ENCODE measurements around the gene GRXCR1. TPM values are rescaled to one million over a fixed set of nuclear protein-coding genes. Genes with fewer than 3 reads are reported as not detected.

GRXCR1 gene
- total RNA-seq, 1 donor from 2014 or later, result not detected

DNA sequence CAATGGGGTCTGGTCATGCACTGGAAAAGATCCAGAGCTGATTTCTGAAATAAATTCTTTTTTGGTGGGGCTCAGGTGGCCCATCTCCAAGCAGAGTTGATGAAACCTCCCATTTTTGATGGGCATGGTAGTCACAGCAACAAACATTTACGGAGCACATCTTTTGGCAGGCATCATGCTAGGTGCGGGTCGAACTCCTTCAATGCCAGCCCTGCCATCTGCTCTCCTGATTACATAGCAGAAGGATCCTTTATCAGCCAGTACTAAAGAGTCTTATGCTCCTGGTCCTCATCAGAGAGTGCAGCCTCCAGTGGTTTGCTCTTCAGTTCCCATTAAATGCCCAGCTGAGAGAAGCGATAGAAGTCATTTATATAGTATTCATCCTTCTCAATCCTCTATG, 121.7 kb downstream of the GRXCR1 start:
- Histone ChIP-seq H3K27me3 (ENCODE audit: control insufficient read depth, insufficient read depth, low read length) (no peaks in the 10 kb centered on the region), H3K4me3 (ENCODE audit: low read depth, low read length) (no peak overlapping the region), H3K36me3 (ENCODE audit: control insufficient read depth, insufficient read depth, low read length) (no peaks in the 10 kb centered on the region)
- no peak for DNase-seq (ENCODE audit: low read depth)
- TF ChIP-seq, protein P1, sequence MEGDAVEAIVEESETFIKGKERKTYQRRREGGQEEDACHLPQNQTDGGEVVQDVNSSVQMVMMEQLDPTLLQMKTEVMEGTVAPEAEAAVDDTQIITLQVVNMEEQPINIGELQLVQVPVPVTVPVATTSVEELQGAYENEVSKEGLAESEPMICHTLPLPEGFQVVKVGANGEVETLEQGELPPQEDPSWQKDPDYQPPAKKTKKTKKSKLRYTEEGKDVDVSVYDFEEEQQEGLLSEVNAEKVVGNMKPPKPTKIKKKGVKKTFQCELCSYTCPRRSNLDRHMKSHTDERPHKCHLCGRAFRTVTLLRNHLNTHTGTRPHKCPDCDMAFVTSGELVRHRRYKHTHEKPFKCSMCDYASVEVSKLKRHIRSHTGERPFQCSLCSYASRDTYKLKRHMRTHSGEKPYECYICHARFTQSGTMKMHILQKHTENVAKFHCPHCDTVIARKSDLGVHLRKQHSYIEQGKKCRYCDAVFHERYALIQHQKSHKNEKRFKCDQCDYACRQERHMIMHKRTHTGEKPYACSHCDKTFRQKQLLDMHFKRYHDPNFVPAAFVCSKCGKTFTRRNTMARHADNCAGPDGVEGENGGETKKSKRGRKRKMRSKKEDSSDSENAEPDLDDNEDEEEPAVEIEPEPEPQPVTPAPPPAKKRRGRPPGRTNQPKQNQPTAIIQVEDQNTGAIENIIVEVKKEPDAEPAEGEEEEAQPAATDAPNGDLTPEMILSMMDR (IDR thresholded peaks at IDR 0.05; ENCODE audit: insufficient read depth, low read length, poor library complexity, severe bottlenecking), result no peak

DNA sequence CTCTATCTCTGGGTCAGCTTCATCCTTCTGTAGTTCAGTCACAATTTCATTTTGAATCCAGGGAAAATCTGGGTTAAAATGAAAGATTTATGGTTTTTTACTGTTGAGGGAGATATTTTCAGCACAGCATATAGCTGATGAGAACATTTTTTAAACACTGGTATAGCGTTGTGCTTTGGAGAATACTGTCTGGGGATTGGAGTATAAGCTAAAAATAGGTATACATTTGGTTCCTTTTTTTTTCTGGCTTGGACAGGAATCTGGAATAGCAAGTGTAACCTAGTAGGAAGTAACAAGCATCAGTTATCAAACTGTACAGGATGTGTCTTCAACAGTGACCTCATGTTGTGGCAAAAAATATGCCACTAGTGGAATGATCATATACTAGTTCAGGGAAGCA, 149.1 kb downstream of the GRXCR1 start:
- H3K27me3 ChIP-seq (ENCODE audit: control insufficient read depth, insufficient read depth, low read length), result no peaks in the 10 kb centered on the region
- H3K4me3 ChIP-seq (ENCODE audit: low read depth, low read length), result no peak overlapping the region
- TF ChIP-seq, protein P1 (IDR thresholded peaks at IDR 0.05; ENCODE audit: insufficient read depth, low read length, poor library complexity, severe bottlenecking), result no peak
- DNase-seq (ENCODE audit: low read depth), result no peak
- H3K36me3 ChIP-seq (ENCODE audit: control insufficient read depth, insufficient read depth, low read length), result no peaks in the 10 kb centered on the region

DNA sequence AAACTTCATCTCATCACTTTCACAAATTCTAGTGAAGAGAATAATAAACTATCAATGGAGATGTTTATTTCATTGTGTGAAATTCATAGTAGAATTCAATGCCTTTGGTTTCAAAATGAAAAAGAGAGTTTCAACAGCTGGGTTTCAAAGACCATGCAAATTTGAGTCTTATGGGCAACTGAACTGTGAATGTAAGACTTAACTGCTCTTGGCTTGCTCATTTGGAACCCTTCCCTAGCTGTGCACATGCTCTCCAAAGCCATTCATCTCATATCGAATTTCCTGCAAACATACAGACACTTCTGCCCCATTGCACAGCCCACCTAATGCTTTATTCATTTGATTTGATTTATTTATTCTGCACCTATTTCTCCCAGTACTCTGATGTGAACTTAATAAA, 154.5 kb downstream of the GRXCR1 start:
- H3K4me3 ChIP-seq (ENCODE audit: low read depth, low read length), result no peak overlapping the region
- no peak for DNase-seq (ENCODE audit: low read depth)
- TF ChIP-seq, protein P1 (IDR thresholded peaks at IDR 0.05; ENCODE audit: insufficient read depth, low read length, poor library complexity, severe bottlenecking), result no peak
- H3K36me3 ChIP-seq (ENCODE audit: control insufficient read depth, insufficient read depth, low read length), result no peaks in the 10 kb centered on the region
- H3K27me3 ChIP-seq (ENCODE audit: control insufficient read depth, insufficient read depth, low read length), result no peaks in the 10 kb centered on the region

DNA sequence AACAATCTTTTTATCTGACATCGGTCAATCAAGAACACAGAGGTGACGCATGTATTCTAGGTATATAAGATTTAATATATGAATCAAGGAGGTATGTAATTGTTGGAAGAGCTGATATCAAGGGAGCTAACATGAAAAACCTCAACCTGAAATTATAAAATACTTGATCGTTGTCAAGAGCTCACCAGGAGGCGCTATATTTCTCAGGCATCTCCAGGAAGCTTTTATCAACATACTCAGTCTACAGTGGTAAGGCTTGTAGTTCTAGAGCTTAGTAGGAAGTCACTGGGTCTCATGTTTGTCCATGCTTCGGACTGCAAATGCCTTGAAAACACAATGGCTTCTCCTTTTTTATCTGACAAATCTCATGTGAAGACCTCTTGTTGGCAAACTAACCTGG, 156.1 kb downstream of the GRXCR1 start:
- no peak overlapping the region for H3K4me3 ChIP-seq (ENCODE audit: low read depth, low read length)
- H3K36me3 ChIP-seq (ENCODE audit: control insufficient read depth, insufficient read depth, low read length), result no peaks in the 10 kb centered on the region
- DNase-seq (ENCODE audit: low read depth), result no peak
- H3K27me3 ChIP-seq (ENCODE audit: control insufficient read depth, insufficient read depth, low read length), result no peaks in the 10 kb centered on the region
- TF ChIP-seq, protein P1 (IDR thresholded peaks at IDR 0.05; ENCODE audit: insufficient read depth, low read length, poor library complexity, severe bottlenecking), result no peak

DNA sequence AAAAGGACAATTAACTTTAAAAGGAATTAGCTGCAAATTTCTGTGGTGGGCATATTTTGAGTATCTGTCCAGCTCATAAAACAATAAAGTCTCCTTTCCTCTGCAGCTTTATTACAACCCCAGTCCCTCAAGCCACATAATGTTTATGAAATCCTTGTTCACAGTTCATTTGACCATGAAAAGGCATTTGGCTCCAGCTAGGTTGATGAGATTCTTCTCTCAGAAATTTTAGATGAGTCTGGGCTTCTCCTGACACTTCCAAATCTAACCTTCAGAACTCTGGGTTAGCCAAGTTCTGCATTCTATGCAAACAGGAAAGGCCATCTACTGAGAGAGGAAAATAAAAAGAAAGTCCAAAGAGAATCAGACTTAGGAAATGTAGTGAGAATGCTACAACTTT, 156.8 kb downstream of the GRXCR1 start:
- Histone ChIP-seq H3K4me3 (ENCODE audit: low read depth, low read length) (no peak overlapping the region), H3K27me3 (ENCODE audit: control insufficient read depth, insufficient read depth, low read length) (no peaks in the 10 kb centered on the region), H3K36me3 (ENCODE audit: control insufficient read depth, insufficient read depth, low read length) (no peaks in the 10 kb centered on the region)
- DNase-seq (ENCODE audit: low read depth), result no peak
- TF ChIP-seq, protein P1 (IDR thresholded peaks at IDR 0.05; ENCODE audit: insufficient read depth, low read length, poor library complexity, severe bottlenecking), result no peak

GRCh38 chr4:43066415-43066814, 173.9 kb downstream of the GRXCR1 start:
- TF ChIP-seq, protein P1 (IDR thresholded peaks at IDR 0.05; ENCODE audit: insufficient read depth, low read length, poor library complexity, severe bottlenecking), result no peak
- DNase-seq (ENCODE audit: low read depth), result no peak
- Histone ChIP-seq H3K4me3 (ENCODE audit: low read depth, low read length) (no peak overlapping the region), H3K36me3 (ENCODE audit: control insufficient read depth, insufficient read depth, low read length) (no peaks in the 10 kb centered on the region), H3K27me3 (ENCODE audit: control insufficient read depth, insufficient read depth, low read length) (no peaks in the 10 kb centered on the region)
